HG03159 (cell line): ENCODE data around the gene SPSB1.

ENCODE experiments used
- ATAC-seq: cut with Tn5 transposase; IDR thresholded peaks from one replicate; pipeline ENCODE4 v1.9.1; 2021; ENCODE audit warnings: mild to moderate bottlenecking, moderate library complexity; ENCODE audit not compliant: unreplicated experiment

The SPSB1 gene

DNA sequence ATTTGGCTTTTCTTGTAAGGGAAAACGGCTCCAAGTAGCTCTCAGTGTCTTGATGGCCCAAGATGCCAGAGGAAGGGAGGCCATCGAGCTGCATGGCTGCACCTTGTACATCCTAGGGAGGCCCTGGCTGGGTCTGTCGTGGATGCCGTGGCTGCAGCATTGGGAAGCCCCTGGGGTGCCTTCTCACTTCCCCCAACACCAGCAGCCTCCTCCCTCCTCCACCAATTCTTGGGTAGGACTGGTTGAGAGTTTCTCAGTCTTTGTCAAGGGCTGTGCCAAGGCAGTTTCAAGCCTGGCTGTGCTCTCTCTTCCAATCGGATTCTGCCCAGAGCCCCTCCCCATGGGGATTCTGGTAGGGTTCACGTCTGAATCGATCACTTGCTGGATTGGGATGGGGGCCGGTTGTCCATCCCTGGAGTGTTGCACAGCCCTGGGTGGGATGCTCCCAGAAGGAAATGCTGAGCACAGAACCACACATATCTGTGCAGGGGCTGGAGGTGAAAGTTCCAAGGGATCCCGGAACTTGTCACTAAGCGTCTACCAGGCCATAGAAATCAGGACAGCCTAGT lies 14.0 kb upstream of the SPSB1 start:
- no peak for ATAC-seq

DNA sequence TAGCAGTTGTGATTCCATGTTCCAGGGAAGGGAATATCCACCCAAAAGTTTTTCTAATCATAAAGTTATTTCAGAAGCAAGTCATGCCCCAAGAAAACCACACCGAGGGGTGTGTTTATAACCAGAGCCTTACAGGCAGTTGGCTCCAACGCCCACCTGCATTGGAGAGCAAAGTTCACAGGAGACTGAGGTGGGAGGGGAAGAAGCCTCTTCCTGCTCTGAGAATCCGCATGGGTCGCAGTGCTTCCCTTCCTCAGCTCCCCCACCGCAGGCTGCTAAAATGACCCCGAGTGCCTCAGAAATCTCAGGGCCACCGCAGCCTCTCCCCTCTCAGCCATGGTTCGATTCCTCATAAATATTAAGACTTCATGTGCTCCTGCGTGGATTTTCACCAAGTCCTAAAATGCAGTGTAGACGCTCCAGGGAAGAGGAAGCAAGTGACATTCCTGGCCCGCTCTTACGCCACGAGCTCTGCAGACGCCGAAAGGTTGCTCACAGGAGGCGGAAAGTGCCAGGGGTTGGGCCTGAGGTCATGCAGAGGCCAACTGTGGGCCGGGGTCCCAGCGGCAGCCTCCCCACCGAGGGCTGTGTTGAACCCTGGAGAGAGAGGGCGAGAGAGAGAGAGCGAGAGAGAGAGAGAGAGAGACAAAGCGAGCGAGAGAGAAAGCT lies 13.4 kb upstream of the SPSB1 start:
- ATAC-seq = no peak

DNA sequence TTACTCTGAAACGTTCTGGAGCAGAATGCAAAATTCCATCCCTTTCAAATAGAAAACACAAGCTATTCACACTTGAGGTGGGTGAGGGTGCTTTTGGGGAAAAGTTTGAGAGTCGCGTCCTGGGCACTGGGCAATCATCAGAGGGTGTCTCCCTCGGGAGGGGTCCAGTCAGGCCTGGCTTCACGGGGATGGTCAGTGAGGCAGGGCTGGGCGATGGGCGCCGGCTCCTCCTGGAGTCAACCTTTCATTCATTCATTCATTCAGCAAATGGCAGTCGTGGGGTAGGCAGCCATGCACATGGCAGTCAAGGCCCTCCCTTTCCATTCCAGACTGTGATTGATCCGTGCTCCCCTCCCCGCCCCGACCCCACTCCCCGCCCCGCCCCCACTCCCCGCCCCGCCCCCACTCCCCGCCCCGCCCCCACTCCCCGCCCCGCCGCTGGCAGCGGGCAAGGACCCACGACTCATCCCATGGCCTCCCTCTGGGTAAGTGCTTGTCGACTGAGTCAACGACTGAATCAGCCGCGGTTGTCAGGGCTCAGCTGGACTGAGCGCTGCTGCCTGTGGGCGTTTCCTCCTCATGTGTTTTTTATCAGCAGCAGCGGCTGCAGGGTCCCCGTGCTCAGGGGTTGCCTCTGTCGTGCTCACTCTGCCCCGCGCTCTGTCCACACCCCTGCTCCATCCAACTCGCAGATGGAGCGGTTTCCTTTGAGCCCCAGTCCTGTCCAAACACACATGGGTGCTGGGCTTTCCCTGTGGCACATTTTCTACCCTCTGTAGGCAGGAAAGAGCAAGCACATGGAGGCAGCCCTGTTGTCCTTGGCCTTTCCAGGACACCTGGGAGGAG lies 12.5 kb upstream of the SPSB1 start:
- ATAC-seq = no peak

DNA sequence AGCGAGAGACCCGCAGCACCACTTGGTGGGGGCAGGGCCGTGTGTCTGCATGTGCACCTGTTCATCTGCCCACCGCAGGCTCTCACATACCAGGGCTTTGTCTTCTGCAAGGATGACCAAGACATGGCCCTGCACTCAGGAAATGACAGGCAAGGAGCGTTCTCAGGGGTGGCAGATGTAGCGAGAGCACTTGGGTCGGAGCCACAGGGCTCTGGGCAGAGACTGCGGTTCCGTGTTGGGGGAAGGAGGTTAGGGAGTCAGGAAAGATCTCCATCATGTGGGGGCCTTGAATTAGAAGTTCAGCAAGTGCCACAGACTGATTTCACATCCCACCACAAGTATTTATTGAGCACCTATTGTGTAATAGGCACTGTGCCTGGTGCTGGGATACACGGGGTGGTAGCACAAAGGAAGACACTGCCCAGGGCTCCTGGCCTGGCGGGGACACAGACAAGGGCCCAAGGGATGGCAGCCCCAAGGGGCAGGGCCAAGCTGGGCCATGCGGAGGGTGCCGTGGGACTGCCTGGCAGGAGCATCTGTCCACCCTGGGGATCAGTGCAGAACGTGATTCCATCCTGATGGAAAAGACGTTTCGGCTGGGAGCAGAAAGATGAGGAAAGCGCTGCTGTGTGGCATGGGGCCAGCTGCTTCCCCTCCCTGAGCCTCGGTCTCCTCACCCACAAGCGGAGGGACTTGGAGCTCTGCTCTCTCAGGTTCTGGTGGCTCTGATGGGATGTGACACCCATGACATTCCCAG lies 11.4 kb upstream of the SPSB1 start:
- ATAC-seq = no peak

- no peak for ATAC-seq
Observed at GRCh38 chr1:9281908-9282695, 10.6 kb upstream of the SPSB1 start.

GRCh38 chr1:9282696-9282955 lies 10.1 kb upstream of the SPSB1 start:
- ATAC-seq = no peak

DNA sequence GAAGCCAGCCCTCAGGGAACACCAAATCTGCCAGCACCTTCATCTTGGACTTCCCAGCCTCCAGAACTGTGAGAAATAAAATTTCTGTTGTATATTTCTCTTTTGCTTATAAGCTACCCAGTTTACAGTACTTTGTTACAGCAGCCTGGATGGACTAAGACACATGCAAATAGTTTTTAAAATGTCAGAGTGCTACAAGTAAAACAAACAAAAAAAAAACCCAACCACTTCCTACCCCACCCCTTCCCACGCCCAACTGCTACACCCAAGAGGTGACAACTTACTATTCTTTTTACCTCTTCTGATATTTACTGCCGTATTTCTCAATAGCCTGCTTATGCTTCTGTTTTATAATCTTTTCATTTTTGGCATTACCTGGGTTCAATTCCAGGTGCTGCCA lies 8.6 kb upstream of the SPSB1 start:
- ATAC-seq = no peak

GRCh38 chr1:9286556-9286955 lies 6.1 kb upstream of the SPSB1 start:
- ATAC-seq = no peak

DNA sequence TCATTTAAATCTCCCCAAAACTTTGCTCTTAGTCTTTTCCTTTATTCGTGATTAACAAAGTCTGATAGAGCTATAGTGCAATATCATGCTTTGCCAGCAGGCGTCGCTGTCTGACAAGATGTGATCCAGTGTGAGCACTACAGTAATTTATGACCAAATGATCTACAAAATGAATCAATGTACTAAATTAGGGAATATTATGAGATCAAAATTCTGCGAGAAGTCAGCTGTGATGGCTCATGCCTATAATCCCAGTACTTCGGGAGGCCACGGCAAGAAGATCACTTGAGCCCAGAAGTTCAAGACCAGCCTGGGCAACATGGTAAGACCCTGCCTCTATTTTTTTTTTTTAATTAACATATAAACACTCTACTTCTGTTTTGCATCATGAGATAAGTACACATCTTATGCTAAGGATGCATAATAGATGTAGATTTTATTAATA lies 3.6 kb upstream of the SPSB1 start:
- ATAC-seq = no peak

- no peak for ATAC-seq
Observed at GRCh38 chr1:9289711-9290485, 2.8 kb upstream of the SPSB1 start.

DNA sequence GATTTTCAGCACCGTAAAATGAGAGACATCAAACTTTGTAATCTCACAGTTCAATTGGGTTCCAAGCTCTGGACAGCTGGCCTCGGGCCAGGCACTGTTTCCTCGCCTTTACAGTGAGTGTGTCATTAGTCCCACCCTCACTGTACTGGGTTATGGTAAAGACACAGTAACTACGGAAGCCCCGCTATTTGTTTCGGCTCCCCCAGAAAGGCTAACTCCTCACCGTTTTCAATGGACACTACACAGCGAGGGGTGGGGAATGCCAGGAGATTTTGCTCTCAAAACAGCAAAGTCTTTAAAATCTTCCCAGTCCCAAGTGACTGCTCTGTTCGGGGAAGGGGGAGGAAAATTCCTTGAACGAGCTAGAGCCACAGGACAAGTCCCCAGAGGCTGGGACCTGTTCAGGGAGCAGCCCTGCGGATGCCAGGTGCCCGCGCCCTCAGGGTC lies 757 bp upstream of the SPSB1 start:
- no peak for ATAC-seq

GRCh38 chr1:9293241-9293532 lies 493 bp downstream of the SPSB1 start:
- no peak for ATAC-seq

DNA sequence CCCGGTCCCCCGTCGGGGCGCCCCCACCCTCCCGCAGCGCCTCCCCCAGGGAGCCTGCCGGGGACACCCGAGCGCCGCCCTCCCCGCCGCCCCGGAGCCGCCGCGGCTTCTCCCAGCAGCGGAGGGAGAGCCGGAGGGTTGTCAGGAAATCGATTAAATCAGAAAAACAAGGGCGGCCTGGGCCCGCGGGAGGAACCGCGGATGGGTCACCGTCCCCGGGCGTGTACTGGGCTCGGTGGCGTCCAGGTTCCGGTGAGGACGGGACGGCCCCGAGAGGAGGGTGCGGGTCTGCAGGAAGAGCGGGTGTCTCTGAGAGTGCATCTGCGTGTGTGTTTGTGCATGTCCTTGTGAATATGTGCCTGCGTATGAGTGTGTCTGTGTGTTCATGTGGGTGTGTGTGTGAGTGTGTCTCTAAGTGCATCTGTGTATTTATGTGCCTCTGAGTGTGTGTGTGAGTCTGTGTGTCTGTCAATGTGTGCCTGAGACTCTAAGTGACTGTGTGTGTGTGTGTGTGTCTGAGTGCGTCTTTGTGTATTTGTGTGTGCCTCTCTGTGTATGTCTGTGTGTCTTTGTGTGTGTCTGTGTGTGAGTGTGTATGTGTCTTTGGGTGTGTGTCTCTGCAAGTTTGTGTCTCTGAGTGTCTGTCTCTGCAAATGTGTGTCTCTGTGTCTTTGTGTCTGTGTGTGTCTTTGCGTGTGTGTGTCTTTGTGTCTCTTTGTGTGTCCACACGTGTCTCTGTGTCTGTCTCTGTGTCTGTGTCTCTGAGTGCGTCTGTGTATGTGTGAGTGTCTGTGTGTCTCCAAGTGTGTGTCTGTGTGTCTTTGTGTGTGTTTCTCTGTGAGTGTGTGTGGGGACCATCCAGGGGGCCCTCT lies 1.1 kb downstream of the SPSB1 start:
- ATAC-seq = no peak

DNA sequence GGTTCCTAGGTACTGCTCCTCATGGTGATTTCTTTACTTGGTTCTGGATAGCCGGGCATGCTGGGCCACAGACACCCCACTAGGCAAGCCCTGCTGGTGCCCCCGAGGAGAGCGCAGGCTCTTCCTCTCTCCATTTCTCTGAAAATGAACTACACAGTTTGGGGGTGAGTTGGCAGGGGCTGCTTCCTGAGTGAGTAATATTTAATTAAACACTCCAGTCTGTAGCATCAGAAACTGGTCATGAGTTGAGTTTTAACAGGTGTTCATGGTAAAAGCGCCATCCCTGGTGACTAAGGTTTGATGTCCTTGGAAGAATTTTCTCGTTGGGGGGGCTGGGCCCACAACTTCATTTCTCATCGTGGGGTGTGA lies 1.7 kb downstream of the SPSB1 start:
- no peak for ATAC-seq

DNA sequence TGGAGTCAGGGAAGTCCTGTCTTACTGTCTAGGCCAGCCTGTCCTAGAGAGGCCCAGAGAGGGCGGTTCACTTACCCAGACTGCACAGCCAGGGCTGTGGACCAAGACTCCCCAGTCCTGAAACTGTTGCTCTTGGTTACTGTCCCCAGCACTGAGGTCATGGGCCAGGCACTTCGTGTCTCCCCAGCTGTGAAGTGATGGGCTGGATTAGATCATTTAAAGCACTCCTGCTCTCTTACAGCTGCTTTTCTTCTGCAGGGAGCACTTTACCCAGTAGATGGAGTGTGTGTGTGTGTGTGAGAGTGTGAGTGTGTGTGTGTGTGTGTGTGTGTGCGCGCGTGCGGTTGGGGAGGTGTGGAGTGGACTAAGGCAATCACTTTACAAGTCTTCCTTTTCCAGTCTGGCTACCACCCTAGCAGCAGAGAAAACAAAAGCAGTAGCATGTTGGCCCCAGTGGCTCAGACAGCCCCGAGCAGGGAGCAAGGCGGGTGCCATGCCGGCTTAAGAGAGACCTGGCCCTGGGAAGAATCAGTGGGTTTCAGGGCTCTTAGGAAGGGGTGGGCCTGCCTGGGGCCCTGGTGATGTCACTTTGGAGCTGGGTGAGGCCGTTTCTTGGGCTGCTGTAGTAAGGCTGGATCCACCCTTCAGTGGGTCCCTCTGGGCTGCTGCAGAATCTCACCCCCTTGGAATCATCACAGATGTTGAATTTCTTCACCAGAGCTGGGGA lies 2.4 kb downstream of the SPSB1 start:
- no peak for ATAC-seq

- ATAC-seq = no peak
Observed at GRCh38 chr1:9295884-9296283, 3.2 kb downstream of the SPSB1 start.

GRCh38 chr1:9296850-9297249 lies 4.2 kb downstream of the SPSB1 start:
- no peak for ATAC-seq

- ATAC-seq = no peak
Observed at GRCh38 chr1:9297831-9298230, 5.1 kb downstream of the SPSB1 start.

DNA sequence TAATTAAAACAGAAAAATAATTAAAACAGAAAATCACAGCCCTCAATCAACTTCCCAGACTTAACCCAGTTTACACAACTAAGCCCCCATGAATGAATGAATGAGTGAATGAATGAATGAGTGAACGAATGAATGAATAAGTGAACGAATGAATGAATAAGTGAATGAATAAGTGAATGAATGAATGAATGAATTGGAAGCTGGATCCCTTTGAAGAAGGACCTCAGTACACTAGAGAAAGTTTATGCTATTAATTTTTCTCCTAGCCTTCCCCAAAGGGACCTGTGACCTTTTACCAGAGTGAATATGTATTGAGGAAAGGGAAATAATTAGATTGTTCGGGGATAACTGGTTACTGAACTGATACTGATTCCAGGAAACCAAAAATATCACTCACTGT lies 5.6 kb downstream of the SPSB1 start:
- no peak for ATAC-seq
